Measurements from ENCODE around the gene HOXD8. TPM values are rescaled to one million over a fixed set of nuclear protein-coding genes. Genes with fewer than 3 reads are reported as not detected.

The HOXD8 gene
- total and polyA plus RNA-seq, 2 of the 8 experiments (the other 6 are each of a cell fraction or from before 2014, with no cell fraction given), result not detected

DNA sequence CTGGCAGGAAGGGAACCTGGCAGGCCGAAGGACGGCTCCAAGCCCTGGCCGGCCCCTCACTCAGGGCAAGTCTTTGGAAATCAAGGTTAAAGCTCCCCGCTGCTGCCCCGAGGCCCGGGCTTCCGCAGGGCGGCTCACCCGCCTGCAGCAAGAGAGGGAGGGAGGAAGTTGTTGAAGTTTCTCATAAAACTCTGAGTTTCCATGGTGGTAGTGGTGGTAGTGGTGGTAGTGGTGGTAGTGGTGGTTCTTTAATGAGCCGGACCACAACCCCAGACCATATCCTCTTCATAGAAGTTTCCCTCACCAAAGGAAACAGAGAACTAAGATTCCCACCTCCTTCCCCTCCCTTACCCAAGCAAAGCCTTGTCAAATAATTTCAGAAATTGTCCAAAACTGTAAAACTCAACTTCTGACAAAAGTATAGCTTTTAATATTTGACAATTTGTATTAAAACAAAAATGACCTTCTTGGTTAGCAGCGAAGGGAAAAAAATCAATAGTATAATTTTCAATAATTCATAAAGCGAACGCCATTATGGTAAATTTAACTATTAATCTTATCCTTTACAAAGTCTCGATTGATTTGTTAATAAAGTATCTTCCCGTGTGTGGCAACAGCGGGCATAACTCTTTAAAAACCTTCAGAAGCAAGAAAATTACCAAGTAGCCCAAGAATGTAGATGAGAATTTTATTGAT lies 14.4 kb upstream of the HOXD8 start:
- TF ChIP-seq RBBP5 (IDR thresholded peaks at IDR 0.05; ENCODE audit: borderline replicate concordance, low read depth, low read length), result no peak
- TF ChIP-seq NANOG (IDR thresholded peaks at IDR 0.05; ENCODE audit: insufficient read depth, low read depth, low read length, poor library complexity, severe bottlenecking), result no peak
- TF ChIP-seq EZH2 (IDR thresholded peaks at IDR 0.05; ENCODE audit: low read depth, low read length, severe bottlenecking), result peak; percentile 37
- peak; percentile 58 for TF ChIP-seq SUZ12 (IDR thresholded peaks at IDR 0.05; ENCODE audit: low read length)
- TF ChIP-seq RNF2 (IDR thresholded peaks at IDR 0.05; ENCODE audit: borderline replicate concordance, low read depth, low read length, missing control alignments, poor library complexity, severe bottlenecking), result peak; percentile 37
- H3K23me2 ChIP-seq (ENCODE audit: low read depth, low read length), result no peaks in the 10 kb centered on the region; the same call in 1 of the 2 replicates
- no peak overlapping the region for H3K4me3 ChIP-seq (ENCODE audit: extremely low read depth in 1 of 4, insufficient read depth in 2 of 4, low read depth in 3 of 4, low read length in 4 of 4)
- DNase-seq (ENCODE audit: low read depth in 1 of 2, low spot score in 2 of 2), result no peak
- peaks cover 92 to 100% (median 99%) of the 10 kb centered on the region in 4 experiments for H3K27me3 ChIP-seq (replicated peaks in 1 of 4; ENCODE audit: control insufficient read depth in 3 of 4, extremely low read depth in 1 of 4, insufficient read depth in 3 of 4, low read length in 3 of 4)
- H3K4ac ChIP-seq (replicated peaks; ENCODE audit: insufficient read length, low read depth, low read length), result no peak overlapping the region
- H4K91ac ChIP-seq (replicated peaks; ENCODE audit: insufficient read length, low read length), result no peak overlapping the region
- H3K56ac ChIP-seq (replicated peaks; ENCODE audit: insufficient read length, low read depth, low read length), result no peak overlapping the region
- no peak overlapping the region for H3K14ac ChIP-seq (ENCODE audit: insufficient read length)
- H4K8ac ChIP-seq (ENCODE audit: extremely low read depth, insufficient read depth, low read length), result no peak overlapping the region
- H3K4me2 ChIP-seq (ENCODE audit: insufficient read depth in 1 of 2, low read depth in 2 of 2, low read length in 2 of 2), result no peak overlapping the region; a peak in 1 of 4 replicates
- 30% methylated on average over 16 of the region's 16 CpGs; no CpG with 5 or more reads in 1 of the 2 experiments for WGBS, 2 experiments (ENCODE audit: extremely low coverage in 1 of 2, insufficient coverage in 1 of 2, insufficient read length in 1 of 2, insufficient replicate concordance in 2 of 2, low coverage in 1 of 2, low lambda C conversion rate in 2 of 2, missing lambda C conversion rate in 1 of 2)
- H3K4me1 ChIP-seq (replicated peaks in 1 of 4; ENCODE audit: control insufficient read depth in 3 of 4, insufficient read depth in 4 of 4, low read length in 3 of 4), result peaks cover 0 to 3% (median under 1%) of the 10 kb centered on the region in 4 experiments; a peak in 4 of 7 replicates
- H2BK120ac ChIP-seq (replicated peaks; ENCODE audit: low read depth, low read length), result no peak overlapping the region
- H3K9me3 ChIP-seq (ENCODE audit: insufficient read depth in 2 of 2, low read depth in 1 of 2, low read length in 1 of 2), result peaks cover 0 to 16% of the 10 kb centered on the region in 2 experiments; a peak in 2 of 4 replicates
- H4K20me1 ChIP-seq (replicated peaks in 1 of 2; ENCODE audit: control insufficient read depth in 1 of 2, insufficient read depth in 2 of 2, low read length in 2 of 2), result peaks cover 16 to 27% of the 10 kb centered on the region in 2 experiments
- no peak overlapping the region for H2AFZ ChIP-seq (ENCODE audit: low read length)
- no peak for FAIRE-seq
- H3K9ac ChIP-seq (replicated peaks in 1 of 4; ENCODE audit: extremely low read depth in 1 of 4, low read depth in 3 of 4, low read length in 3 of 4), result no peak overlapping the region
- peaks cover 0 to 13% (median 0%) of the 10 kb centered on the region in 4 experiments; a peak in 1 of 8 replicates for H3K36me3 ChIP-seq (ENCODE audit: control insufficient read depth in 2 of 4, insufficient read depth in 4 of 4, low read length in 3 of 4)
- H2BK20ac ChIP-seq (ENCODE audit: low read length), result no peak overlapping the region
- no peak overlapping the region for H4K5ac ChIP-seq (ENCODE audit: insufficient read length, low read depth, low read length)
- no peak overlapping the region for H2AK5ac ChIP-seq (ENCODE audit: low read depth, low read length)
- no peak overlapping the region for H3K23ac ChIP-seq (ENCODE audit: insufficient read length)
- H2BK5ac ChIP-seq (ENCODE audit: low read depth, low read length), result no peak overlapping the region
- H3K79me2 ChIP-seq (ENCODE audit: control insufficient read depth in 1 of 2, insufficient read depth in 2 of 2, low read length in 2 of 2), result no peaks in the 10 kb centered on the region
- no peak overlapping the region for H3K18ac ChIP-seq (ENCODE audit: extremely low read depth, low read length)
- H3K27ac ChIP-seq (ENCODE audit: low read depth, low read length), result no peak overlapping the region
- ChIA-PET POLR2A (ENCODE audit: partially characterized antibody) (interaction anchor here (1.6 kb wide), 1 partner anchor 49 kb away, joined by 4 read pairs; no protein-coding TSS in a partner anchor), CTCF (ENCODE audit: partially characterized antibody) (interaction anchor here (1.2 to 5.1 kb wide), 7 partner anchors 12 to 536 kb away, joined by 3 to 19 read pairs (median 3); no protein-coding TSS in a partner anchor)
- no peaks in the 10 kb centered on the region for H3K79me1 ChIP-seq (ENCODE audit: low read depth, low read length)
- no peak overlapping the region for H2BK15ac ChIP-seq (ENCODE audit: low read length)
- H2BK12ac ChIP-seq (ENCODE audit: low read depth, low read length), result no peak overlapping the region
